Stimulated activated CD4-positive, alpha-beta T cell treated with anti-CD3 and anti-CD28 coated beads, Interleukin-2, amount 100 ng/mL, for 24 hours (primary cell): Measurements from ENCODE around the gene USP44.

ENCODE experiments used
- DNase-seq, 2 donors: peaks; one replicate each; pipeline ENCODE4 v3.0.0-alpha.2; 2020

Gene USP44

DNA sequence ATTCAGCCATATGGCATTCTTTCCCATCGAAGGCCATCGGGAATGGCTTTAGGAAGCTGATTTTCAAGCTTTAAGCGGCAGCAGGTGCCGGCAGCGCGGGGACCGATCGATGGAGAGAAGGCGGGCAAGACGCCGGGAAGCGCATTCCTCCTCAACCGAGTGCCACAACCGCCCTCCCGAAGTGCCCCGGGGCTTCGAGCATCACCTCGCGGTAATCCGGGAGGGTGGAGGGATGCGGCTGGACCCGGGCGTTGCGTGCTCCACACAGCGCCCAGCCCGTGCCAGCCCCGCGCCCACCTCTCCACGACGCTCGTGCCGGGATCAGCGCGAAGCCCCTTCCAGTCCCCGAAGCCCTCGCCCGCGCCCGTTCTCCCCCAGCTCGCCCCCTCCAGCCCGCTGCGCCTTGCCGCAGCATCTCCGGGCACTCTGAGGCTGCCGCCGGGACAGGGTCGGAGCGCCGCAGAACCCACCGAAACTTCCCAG is 3.2 kb downstream of the USP44 start:
- peak; percentile 46 to 53 for DNase-seq

DNA sequence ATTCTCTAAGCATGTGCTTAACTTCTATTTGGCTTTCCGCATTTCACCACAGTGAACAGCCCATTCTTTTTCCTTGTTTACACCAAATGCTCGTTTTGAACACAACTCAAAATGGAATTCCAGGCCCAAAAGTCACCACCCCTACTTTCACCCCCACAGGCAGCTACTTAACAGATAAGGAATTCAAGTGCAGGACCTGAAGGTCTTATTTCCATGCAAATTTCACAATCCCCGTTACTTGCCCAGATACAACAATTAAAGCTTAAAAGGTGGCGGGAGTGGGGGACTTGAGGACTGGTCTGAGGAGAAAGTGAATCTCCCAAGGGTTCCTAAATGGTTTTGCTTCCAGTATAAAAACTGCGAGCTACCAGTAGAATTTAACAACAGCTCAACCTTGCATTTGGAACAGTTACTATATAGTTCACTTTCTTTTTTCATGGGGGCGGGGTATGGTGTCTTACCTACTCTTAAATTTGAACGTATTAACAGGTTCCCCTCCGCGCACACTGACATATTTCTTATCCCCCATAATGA is 3.7 kb downstream of the USP44 start:
- DNase-seq = no peak

DNA sequence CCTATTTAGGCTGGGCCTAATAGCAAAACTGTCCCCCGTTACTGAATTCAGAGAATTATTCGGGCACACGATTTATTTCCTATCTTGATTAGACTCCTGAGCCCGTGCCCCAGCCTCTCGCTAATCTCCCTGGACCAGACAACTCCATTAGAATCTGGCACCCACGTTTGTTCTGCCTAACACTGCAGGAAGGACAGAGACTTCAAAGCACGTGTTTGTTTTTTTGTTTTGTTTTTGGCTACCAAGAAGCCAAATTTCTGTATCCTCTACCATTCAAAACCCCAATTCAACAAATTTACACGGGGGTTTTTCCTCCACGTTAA is 4.8 kb downstream of the USP44 start:
- no peak for DNase-seq

DNA sequence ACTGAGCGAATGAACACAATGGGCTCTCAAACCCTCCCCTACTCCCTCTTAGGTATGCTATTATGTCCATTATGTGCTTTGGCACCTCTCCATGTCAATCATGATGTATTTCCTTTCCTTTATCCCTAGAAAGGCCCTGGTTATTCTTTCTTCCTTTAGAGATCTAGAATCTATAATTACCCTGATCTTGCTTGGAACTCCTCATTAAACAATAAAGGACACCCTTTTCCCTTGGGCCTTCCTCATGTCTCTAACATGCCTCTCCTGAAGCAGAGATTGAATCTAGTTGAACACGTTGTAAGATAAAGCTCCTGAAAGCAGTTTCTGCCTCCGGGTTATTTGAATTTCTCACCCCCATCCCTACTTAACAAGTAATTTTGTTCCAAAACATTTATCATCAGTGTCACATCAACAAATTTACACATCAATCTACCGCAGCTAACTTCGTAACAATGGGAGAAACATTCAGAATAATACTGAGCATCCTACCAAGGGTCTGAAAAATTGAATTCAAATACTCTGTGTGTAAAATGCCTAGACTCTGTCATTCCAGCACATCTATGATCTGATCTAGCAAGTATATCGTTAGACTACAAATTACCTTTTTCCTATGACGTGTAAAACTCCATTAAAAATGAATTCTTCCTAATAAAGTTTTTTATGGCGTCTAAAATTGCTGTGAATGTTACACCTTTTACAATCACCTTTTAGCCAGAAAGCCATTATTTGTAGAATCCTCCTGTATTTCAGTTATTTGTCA is 5.4 kb downstream of the USP44 start:
- DNase-seq = no peak

DNA sequence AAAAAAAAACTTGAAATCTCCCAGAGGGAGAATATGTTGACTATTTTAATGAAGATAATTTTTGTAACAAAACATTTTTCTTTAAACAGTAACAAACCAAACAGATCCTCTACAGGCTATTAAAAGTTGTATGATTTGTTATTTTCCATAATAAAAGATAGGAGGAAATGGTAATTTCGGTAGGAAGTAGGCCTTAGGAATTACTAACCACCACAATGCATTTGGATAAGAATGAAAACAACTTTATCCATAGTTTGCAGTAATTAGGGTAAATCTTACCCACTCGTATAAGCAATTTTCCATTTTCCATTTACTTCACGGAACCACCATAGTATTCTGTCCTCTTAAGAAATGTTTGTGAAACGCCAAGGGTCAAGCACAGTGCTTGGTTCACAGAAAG is 6.0 kb downstream of the USP44 start:
- no peak for DNase-seq

DNA sequence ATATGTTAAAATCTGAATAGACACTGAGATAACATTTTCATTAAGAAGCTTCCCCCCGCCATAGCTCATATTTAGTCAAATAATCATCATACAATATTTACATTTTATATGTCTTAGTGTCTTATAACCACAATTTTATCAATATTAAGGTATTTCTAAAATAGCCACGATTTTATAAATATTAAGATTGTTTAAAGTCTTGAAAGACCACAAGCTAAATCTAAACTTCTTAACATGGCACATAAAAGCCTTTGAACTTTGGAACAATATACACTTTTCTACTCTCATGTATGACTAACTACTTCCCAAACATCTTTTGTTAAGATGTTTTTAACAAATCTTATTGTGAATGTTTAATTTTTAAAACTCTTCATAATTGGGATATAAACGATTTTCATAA is 6.5 kb downstream of the USP44 start:
- DNase-seq = no peak

DNA sequence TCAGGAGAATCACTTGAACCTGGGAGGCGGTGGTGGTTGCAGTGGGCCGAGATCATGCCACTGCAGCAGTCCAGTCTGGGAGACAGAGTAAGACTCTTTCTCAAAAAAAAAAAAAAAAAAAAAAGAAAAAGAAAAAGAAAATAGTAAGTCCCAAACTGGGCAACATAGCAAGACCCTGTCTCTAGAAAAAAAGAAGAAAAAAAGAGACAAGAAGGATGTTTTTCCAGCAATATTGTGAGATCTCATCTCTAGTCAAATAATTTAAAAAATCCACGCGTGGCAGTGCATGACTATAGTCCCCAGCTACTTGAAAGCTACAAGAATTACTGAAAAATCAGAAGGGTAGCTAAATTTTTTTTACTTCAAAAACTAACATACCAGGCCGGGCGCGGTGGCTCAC is 8.0 kb downstream of the USP44 start:
- no peak for DNase-seq

DNA sequence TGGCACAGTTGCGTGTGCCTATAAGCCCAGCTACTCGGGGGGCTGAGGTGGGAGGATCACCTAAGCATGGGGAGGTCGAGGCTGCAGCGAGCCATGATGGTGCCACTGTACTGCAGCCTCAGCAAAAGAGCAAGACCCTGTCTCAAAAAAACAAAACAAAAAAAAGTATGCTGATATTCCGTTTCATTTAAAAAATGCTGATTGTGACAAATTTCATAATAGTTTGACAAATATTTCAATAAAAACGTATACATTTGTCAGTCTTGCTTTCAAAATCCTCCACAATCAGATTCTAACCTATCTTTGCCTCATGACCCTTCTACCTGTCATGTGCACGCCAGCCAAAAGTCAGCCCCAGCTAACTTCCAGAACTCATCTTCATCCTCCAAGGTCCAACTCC is 9.8 kb downstream of the USP44 start:
- no peak for DNase-seq

DNA sequence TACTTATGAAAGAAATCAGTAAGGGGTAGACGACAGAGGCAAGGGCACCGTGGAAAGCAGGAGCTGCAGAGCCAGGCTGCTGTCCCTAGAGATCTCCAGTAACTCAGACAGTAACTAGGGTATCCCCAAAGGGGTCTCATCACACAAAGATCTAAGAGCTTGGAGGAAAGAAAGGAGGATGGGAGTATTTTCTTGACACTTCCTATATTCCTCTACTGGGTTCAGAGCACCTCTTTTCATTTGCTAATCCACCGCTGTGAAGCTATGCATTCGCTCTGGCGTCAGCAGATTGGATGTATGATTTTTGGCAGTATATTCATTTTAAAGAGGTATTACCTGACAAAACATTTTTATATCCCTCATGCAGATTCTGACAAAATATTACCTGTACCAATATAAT is 12.6 kb downstream of the USP44 start:
- no peak for DNase-seq

DNA sequence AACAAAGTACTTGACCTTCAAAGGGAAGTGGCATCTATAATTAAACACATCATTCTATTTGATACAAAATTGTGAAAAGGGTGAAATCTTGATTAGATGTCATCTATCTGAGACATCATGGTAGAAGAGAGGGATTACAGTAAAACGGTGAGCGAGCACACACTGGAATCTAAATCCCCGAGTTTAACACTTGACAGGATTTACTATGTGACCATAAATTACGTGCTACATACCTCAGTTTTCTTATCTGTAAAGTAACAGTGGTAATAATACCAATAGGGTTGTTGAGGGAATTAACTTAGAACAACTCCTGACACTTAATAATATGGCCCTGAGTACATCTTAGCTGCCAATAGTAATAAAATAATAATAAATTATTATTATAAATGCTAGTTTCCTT is 13.3 kb downstream of the USP44 start:
- DNase-seq = no peak

DNA sequence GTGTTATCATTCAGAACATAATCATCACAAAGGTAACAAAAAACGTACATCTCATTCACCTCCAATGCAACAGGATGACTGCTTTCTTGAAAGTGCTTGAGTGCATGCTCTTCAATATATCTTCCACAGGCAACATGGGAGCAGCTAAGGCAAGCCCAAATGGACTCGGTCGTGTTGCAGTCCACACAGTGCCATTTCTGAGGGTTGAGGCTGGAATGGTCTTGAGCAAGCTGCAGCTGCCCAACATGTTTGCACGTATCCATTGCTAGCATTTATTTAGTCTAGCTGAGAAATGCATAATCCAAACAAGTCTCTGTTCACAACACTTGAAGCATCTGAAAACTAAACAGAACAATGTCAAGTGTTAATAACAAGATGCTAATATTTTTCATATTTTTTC is 17.3 kb downstream of the USP44 start:
- no peak for DNase-seq

DNA sequence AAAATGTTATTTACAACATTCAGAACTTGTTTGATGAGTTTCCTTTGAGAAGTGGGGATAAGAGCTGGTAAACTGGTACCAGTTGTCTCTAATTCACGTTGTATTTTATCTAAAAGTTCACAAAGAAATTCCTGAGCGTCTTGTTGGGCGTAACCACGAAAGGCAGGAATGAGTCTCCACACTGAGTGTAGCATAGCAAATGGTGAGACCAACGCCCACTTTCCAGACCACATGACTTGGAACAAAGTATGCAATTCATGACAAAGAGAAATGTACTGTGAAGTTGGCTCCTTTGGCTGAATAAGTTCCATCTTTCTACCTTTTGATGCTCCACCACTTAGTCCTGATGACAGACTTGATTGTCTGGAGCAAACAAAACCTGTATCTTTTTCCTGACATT is 18.4 kb downstream of the USP44 start:
- peak in 1 of 2 donors; percentile 25 for DNase-seq

DNA sequence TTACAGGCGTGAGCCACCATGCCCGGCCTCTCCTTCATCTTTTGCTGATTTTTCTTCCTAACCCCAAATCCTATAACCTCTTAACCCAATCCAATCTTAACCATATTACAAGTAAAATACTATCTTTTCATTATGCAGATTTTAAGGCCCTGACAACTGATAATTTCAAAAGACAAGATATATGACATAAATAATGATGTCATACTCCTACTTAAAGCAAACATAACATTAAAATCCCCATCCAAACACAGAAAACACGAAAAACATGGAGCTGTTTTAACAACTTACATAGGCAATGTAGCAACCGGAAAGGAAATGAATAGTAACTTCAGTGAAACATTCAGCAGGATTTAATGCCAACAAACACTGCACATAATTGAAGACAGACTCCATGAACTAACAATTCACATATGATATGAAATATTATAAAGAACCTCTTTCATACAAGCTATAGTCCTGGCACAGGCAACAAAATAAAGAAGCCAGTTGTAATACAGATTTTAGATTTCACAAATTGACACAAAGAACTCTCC is 21.5 kb downstream of the USP44 start:
- DNase-seq = no peak

DNA sequence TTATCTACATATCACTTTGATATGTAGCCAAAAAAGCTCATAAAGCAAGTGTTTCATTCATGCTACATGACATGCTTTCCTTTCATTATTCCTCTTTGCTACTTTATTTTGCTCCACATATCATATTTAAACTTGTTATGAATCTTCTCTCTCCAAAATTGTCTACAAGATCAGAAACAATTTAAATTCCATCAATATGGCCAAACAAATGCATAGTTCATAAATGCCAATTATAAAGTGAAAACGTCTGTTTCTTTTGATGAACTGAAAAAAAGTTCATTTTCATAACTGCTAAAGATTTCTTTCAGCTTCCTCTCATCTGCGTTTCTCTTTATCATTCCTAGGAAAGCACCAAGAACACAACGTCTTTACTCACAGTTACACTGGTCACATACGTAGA is 22.8 kb downstream of the USP44 start:
- no peak for DNase-seq

DNA sequence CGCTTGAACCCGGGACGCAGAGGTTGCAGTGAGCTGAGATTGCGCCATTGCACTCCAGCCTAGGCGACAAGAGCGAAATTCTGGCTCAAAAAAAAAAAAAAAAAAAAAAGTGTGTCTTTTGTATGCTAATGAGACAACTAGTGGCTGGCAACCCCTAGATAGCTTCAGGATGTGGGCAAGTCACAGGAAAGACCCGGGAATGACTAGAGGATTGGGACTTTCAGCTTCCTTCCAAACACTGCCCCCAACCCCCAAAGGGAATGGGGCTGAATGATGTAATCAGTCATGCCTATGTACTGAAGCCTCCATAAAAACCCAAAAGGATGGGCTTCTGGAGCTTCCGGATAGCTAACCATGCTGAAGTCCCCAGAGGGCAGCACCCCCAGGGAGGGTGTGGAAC is 28.6 kb downstream of the USP44 start:
- DNase-seq = no peak

DNA sequence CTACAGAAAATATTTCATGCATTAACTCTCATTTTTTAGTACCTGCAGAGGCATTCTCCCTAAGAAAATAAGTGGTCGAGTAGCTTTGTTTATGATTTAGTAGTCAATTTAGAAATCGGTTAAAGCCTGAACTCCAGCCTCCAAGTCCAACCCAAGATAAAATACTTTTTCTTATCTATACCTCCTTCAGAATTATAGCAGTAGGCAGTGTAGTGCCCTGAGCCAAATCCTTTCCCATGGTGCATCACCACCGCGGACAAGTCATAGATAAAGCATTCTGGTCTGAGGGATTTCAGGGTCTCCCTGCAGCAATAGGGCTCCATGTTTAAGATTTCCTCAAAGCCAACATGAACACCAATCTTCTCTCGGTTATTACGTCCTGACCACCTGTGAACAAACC is 30.5 kb downstream of the USP44 start:
- DNase-seq = no peak

DNA sequence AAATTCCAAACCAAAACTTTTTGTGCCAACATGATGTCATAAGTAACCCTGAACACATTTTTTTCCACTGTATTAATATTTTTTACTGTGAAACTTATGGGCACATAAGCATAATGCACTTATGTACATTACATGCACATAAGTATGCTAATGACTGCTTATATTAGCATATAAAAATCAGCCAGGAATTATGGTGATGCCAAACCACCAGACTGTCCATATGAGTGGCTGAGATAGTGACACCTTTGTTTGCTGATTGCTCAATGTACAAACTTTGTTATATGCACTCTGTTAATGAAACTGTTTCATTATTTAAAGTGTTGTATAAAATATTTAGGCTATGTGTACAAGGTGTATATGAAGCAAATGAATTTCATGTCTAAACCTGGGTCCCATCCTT is 32.3 kb downstream of the USP44 start:
- no peak for DNase-seq

DNA sequence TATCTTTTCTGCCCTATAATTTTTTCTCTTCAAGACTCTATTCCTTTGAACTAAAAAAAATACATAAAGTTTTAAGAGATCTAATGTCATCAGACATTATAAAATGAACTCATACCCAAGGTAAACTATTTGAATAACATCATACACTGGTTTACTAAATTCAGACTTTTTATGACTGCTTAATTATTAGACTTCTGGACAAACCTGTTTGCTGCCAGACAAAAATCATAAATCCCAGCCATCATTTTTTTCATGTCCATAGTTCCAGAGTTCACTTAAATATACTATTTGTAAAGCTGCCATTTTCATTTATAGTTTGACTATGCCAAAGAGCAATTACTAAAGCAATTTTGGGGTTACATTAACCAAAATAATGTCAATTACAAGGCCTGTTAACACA is 34.0 kb downstream of the USP44 start:
- no peak for DNase-seq

DNA sequence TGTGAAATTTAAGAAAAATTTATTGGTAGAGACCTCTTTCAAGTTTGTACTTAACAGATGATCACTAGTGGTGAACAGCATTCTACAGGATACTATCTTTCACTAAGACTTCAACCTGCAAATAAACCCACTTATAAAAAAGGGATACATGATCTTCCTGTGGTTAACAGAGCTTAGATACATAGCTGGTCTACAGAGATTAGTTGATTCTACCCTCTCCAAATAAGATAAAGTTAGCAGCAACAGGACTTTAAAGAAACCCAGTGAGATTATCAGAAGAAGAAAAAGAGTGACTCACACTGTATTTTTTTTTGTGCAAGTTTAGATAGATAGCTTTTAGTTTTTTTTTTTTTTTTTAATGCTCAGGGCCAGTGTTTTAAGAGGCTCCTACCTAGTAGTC is 34.5 kb downstream of the USP44 start:
- no peak for DNase-seq

DNA sequence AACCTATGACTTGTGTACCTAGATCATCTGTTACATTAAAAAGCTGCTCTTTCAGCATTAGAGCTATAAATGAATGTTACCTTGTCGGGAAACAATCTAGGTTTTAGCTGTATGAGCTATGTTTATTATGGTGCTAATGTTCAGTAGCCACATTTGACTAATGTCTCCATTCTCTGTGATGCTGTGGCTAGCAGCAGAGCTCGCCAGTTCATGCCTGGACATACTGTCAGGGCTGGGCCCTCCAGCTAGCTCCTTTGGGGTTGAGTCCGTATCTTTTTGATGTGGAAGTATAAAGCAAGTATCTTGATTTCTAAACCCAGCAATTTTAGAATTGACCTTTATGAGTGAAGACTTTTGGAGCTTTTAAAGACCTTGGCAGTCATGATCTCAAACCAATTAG is 36.1 kb downstream of the USP44 start:
- DNase-seq = no peak

DNA sequence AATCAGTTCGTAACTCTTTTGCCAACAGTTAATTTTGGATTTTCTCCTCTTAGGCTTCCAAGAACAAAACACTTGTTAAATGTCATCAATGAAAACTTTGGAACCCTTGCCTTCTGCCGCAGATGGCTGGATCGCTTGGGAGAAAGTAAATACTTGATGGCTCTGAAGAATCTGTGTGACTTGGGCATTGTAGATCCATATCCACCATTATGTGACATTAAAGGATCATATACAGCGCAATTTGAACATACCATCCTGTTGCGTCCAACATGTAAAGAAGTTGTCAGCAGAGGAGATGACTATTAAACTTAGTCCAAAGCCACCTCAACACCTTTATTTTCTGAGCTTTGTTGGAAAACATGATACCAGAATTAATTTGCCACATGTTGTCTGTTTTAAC is 37.7 kb downstream of the USP44 start:
- DNase-seq = no peak

DNA sequence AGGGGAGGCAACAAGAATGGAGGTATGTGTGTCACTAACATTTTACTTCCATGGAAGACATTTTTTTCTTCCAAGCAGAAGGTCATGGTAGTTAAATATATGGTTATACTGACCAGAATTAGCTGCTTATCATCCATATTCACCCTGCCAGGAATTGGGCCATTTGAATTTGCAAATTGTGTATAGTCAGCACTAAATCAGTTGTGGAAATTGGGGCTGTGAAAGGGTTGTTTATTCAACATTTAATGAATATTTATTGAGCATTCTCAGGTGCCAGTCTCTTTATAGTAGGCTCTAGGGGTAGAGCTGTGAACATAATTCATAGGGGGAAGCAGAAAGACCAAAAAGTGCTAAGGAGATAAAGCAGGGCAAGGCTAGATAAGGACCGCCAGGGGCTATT is 39.3 kb downstream of the USP44 start:
- no peak for DNase-seq

DNA sequence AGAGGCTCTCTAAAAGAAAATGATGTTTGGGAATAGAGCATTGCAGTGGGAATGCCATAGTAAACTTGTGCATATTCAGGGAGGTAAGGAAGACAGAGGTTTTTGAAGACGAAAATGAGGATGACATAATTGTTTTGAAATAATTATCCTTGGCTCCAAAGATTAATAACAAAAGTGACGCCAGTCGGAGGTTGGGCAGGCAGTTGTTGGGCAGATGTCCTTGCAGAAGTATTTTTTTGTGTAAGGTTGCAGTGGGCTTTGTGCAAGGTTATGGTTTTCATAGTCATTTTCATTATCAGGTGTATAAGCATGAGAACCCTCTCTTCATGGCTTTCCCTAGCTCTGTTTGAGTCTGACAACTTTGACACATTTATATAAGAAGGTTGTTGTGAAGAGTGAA is 42.0 kb downstream of the USP44 start:
- DNase-seq = no peak

DNA sequence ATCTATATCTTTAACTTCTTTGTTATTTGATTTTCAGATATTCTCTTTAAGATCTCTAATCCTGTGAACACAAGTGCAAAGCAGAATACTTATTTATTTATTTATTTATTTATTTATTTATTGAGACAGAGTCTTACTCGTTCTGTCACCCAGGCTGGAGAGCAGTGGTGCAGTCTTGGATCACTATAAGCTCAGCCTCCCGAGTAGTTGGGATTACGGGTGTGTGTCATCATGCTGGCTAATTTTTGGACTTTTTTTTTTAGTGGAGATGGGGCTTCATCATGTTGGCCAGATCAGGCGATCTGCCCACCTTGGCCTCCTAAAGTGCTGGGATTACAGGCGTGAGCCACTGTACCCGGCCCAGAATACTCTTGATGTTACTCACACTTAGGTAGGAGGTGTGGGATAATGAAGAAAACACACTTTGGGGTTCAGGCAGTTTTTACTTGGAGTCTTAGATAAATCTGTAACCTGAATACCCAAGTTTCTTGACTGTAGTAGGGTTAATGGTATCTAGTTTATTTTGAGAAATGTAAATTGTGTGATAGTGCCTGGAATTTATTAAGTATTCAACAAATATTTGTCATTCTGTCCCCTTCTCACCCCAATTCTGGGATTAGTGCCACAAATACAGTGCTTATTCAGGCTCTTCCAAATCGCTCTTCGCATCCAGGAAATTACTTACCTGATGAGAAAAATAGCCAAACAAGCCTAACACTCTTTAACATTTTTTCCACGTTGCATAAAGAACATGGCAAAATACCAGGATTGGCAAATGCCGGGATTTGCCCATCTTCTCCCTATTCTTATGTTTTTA is 44.4 kb downstream of the USP44 start:
- no peak for DNase-seq
